Measurements from ENCODE around the gene SYNGR3.

The SYNGR3 gene

DNA sequence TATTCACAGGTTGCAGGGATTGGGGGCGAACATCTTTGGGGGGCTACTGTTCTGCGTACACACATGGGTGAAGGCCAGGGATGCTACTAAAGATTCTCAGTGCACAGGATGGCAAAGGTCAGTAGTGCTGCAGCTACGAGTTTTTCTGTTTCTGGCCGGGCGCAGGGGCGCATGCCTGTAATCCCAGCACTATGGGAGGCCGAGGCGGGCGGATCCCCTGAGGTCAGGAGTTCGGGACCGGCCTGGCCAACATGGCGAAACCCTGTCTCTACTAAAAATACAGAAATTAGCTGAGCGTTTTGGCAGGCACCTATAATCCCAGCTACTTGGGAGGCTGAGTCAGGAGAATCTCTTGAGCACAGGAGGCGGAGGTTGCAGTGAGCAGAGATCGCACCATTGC is 23.8 kb downstream of the SYNGR3 start:
- H3K4me3 ChIP-seq (ENCODE audit: control insufficient read depth, low read depth, low read length): no peak overlapping the region
- no peak for TF ChIP-seq CTCF (conservative IDR thresholded peaks at IDR 0.05; ENCODE audit: control insufficient read depth, insufficient read depth, low read depth, low read length)
- no peak for DNase-seq (ENCODE audit: low read depth)

DNA sequence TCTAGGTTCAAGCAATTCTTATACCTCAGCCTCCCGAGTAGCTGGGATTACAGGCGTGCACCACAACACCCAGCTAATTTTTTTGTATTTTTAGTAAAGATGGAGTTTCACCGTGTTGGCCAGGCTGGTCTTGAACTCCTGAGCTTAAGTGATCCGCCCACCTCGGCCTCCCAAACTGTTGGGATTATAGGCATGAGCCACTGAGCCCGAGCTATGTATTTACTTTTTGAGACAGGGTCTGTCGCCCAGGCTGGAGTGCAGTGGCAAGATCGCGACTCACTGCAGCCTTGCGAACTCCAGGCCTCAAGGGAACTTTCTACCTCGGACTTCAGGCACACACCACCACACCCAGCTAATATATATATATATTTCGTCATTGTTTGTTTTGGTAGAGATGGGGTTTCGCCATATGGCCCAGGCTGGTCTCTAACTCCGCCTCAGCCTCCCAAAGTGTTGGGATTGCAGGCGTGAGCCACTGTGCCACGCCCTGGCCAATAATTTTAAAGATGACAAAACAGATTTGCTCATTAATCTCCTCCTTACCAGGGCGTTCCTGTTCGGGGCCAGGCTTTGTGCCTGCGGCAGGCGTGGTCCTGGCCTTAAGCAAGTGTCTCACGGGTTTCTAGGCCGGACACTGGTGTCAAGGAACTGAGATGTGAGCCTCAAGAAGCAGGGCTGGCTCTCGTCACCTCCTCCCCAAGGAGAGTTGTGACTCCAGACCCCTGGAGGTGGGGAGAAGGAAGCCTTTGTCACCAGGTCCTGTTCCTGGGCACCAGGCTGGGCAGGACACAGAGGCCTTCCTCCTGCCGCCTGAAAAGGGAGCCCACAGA is 25.6 kb downstream of the SYNGR3 start:
- peak; percentile 69 for DNase-seq (ENCODE audit: low read depth)
- no peak overlapping the region for H3K4me3 ChIP-seq (ENCODE audit: control insufficient read depth, low read depth, low read length)
- TF ChIP-seq CTCF (conservative IDR thresholded peaks at IDR 0.05; ENCODE audit: control insufficient read depth, insufficient read depth, low read depth, low read length): no peak

DNA sequence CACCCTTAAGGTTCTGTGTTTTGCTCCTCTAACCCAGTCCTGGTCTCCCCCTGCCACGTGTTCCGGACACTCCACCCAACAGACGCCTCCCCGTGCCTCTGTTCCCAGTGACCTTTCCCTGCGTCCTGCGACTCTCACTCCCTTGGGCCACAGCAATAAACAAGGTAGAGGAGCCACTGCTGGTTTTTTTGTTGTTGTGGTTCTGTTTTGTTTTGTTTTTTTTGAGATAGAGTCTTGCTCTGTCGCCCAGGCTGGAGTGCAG is 26.1 kb downstream of the SYNGR3 start:
- no peak for DNase-seq (ENCODE audit: low read depth)
- no peak for TF ChIP-seq CTCF (conservative IDR thresholded peaks at IDR 0.05; ENCODE audit: control insufficient read depth, insufficient read depth, low read depth, low read length)
- H3K4me3 ChIP-seq (ENCODE audit: control insufficient read depth, low read depth, low read length): no peak overlapping the region

DNA sequence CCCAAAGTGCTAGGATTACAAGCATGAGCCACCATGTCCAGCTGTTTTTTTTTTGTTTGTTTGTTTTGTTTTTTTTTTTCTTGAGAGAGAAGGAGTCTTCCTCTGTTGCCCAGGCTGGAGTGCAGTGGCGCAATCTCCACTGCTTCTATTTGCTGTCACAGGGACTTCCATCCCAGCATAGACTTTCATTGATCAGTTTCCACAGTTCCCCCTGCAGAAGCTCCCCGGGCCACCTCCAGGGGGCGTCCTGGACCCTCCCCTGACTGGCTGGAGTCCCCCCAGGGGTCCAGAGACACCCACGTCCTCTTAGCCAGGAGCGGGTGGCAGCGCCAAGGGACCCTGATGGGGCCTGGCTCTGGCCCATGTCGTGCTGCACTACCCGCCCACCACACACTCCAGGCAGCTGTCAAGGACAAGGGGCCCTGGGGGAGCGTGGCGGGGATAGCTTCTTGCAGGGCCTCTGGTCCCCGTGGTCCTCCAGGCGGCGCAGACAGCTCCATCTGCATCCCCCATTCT is 26.7 kb downstream of the SYNGR3 start:
- TF ChIP-seq CTCF (conservative IDR thresholded peaks at IDR 0.05; ENCODE audit: control insufficient read depth, insufficient read depth, low read depth, low read length): peak; percentile 43
- DNase-seq (ENCODE audit: low read depth): no peak
- no peak overlapping the region for H3K4me3 ChIP-seq (ENCODE audit: control insufficient read depth, low read depth, low read length)

DNA sequence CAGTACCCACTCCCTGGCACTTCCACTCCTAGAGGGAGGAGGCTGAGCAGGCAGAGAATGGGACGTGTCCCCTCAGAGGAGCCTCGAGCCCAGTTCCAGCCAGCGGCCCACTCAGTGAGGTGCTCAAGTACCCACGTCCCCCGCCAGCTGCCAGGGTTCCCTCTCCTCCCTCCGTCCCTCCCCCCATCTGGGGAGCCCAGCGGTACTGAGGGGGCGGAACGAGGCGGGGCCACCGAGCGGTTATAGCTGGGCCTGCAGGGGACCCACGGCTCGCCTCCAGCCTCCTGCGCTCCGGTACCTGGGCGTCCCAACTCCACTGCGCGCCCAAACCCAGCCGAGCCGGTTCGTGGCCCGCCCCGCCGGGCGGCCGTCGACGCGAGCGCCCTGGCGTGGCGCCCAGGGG is 29.7 kb downstream of the SYNGR3 start, which contains the start of gene NPW:
Gene NPW (plus strand): TSS at position 268 of the 403 bp plus-strand sequence.
- no peak for TF ChIP-seq CTCF (conservative IDR thresholded peaks at IDR 0.05; ENCODE audit: control insufficient read depth, insufficient read depth, low read depth, low read length)
- no peak for DNase-seq (ENCODE audit: low read depth)
- H3K4me3 ChIP-seq (ENCODE audit: control insufficient read depth, low read depth, low read length): no peak within 1 kb of the TSS

- no peak for TF ChIP-seq CTCF (conservative IDR thresholded peaks at IDR 0.05; ENCODE audit: control insufficient read depth, insufficient read depth, low read depth, low read length)
- DNase-seq (ENCODE audit: low read depth): no peak
- no peak overlapping the region for H3K4me3 ChIP-seq (ENCODE audit: control insufficient read depth, low read depth, low read length)
Measured at GRCh38 chr16:2019921-2020831, 30.4 kb downstream of the SYNGR3 start.

All from fibroblast of mammary gland (primary cell).